ENCODE measurements around the gene SNX13. TPM values are rescaled to one million over a fixed set of nuclear protein-coding genes. Genes with fewer than 3 reads are reported as not detected.

SNX13 gene
- total and polyA plus RNA-seq, 2 of the 4 experiments (the other 2 are of a cell fraction), result 9.0 to 24.9 TPM

DNA sequence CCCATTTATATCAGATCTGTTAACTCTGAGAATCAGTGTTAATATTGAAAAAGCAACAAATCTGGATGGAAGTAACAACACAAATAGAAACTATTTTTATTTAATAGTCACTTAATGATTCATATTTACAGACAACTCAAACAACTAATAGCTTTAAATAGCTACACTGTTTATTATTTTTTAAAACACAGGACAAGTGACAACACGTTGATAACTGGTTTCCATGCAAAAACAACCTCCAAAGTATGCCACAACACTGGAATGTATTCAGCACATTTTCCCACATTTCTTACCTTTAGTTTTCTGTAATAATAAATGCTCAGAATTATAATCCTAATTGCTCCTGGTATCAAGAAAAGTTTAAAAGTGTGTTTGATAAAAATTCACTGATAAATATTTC, 4.0 kb downstream of the SNX13 start:
- Histone ChIP-seq H3K4me2 (ENCODE audit: low read depth, low read length) (no peak overlapping the region), H2BK20ac (ENCODE audit: low read depth, low read length) (no peak overlapping the region), H2BK15ac (ENCODE audit: low read depth, low read length) (no peak overlapping the region), H3K27ac (ENCODE audit: insufficient read depth, low read length) (no peak overlapping the region), H3K23ac (ENCODE audit: low read depth, low read length) (no peak overlapping the region), H3K9ac (ENCODE audit: low read depth, low read length) (no peak overlapping the region), H2AFZ (replicated peaks; ENCODE audit: low read length, poor library complexity) (no peak overlapping the region), H4K5ac (ENCODE audit: low read depth, low read length) (no peak overlapping the region), H3K27me3 (ENCODE audit: control insufficient read depth, insufficient read depth, low read length) (no peaks in the 10 kb centered on the region), H3K4me1 (ENCODE audit: control insufficient read depth, insufficient read depth, low read length) (no peaks in the 10 kb centered on the region), H2BK5ac (ENCODE audit: low read depth, low read length, poor library complexity, severe bottlenecking) (no peak overlapping the region), H3K56ac (ENCODE audit: extremely low read depth, insufficient read depth, low read length) (no peak overlapping the region), H2AK5ac (ENCODE audit: low read depth, low read length) (no peak overlapping the region), H3K14ac (replicated peaks; ENCODE audit: low read depth, low read length) (no peak overlapping the region), H3K18ac (ENCODE audit: low read depth, low read length) (no peak overlapping the region), H4K91ac (ENCODE audit: insufficient read depth, low read depth, low read length) (no peak overlapping the region), H4K8ac (ENCODE audit: low read depth in 2 of 2, low read length in 2 of 2) (no peak overlapping the region), H3K9me3 (ENCODE audit: control insufficient read depth, insufficient read depth, low read length) (no peaks in the 10 kb centered on the region), H3K79me1 (ENCODE audit: low read depth in 1 of 2, low read length in 2 of 2) (peaks cover 22 to 59% of the 10 kb centered on the region in 2 experiments), H3K4me3 (ENCODE audit: insufficient read depth, low read depth, low read length) (no peak overlapping the region), H3K4ac (ENCODE audit: low read depth, low read length) (no peak overlapping the region), H2AK9ac (replicated peaks; ENCODE audit: low read depth, low read length, poor library complexity) (no peak overlapping the region), H3K9me1 (ENCODE audit: insufficient read depth, low read length) (no peaks in the 10 kb centered on the region), H2BK120ac (ENCODE audit: low read depth, low read length) (no peak overlapping the region), H4K20me1 (ENCODE audit: insufficient read depth, low read length) (peaks cover 11% of the 10 kb centered on the region), H3K36me3 (ENCODE audit: control insufficient read depth, insufficient read depth, low read length) (no peaks in the 10 kb centered on the region)
- intact Hi-C loops (cut with micrococcal nuclease) (no loop called here), in situ Hi-C loops (cut with MboI; ENCODE audit: low sequenced_read_pairs) (no loop called here), dilution Hi-C loops (cut with HindIII; ENCODE audit: low sequenced_read_pairs, unreplicated experiment) (no loop called here)
- no peak for DNase-seq
- WGBS, 2 experiments (ENCODE audit: extremely low coverage in 2 of 2, insufficient read length in 1 of 2), result no CpG with 5 or more reads among the region's 1 CpG
- no peak for ATAC-seq (ENCODE audit: low read depth)
- ChIA-PET POLR2A (ENCODE audit: unreplicated experiment) (no interaction called here), CTCF (interaction anchor here (0.7 kb wide), 1 partner anchor 388 kb away, joined by 3 read pairs; no protein-coding TSS in a partner anchor)
- TF ChIP-seq, protein P1, sequence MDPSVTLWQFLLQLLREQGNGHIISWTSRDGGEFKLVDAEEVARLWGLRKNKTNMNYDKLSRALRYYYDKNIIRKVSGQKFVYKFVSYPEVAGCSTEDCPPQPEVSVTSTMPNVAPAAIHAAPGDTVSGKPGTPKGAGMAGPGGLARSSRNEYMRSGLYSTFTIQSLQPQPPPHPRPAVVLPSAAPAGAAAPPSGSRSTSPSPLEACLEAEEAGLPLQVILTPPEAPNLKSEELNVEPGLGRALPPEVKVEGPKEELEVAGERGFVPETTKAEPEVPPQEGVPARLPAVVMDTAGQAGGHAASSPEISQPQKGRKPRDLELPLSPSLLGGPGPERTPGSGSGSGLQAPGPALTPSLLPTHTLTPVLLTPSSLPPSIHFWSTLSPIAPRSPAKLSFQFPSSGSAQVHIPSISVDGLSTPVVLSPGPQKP (IDR thresholded peaks at IDR 0.05; ENCODE audit: borderline replicate concordance, low read depth, low read length), result no peak
- TF ChIP-seq RAD21 (IDR thresholded peaks at IDR 0.05; ENCODE audit: low read length), result no peak
- no peak for TF ChIP-seq MXI1 (IDR thresholded peaks at IDR 0.05; ENCODE audit: borderline replicate concordance, low read depth, low read length)
- TF ChIP-seq, protein P2, sequence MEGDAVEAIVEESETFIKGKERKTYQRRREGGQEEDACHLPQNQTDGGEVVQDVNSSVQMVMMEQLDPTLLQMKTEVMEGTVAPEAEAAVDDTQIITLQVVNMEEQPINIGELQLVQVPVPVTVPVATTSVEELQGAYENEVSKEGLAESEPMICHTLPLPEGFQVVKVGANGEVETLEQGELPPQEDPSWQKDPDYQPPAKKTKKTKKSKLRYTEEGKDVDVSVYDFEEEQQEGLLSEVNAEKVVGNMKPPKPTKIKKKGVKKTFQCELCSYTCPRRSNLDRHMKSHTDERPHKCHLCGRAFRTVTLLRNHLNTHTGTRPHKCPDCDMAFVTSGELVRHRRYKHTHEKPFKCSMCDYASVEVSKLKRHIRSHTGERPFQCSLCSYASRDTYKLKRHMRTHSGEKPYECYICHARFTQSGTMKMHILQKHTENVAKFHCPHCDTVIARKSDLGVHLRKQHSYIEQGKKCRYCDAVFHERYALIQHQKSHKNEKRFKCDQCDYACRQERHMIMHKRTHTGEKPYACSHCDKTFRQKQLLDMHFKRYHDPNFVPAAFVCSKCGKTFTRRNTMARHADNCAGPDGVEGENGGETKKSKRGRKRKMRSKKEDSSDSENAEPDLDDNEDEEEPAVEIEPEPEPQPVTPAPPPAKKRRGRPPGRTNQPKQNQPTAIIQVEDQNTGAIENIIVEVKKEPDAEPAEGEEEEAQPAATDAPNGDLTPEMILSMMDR (conservative IDR thresholded peaks at IDR 0.05; ENCODE audit: low read depth, low read length), result no peak
- no peak for TF ChIP-seq CHD1 (IDR thresholded peaks at IDR 0.05; ENCODE audit: low read depth, low read length)
- TF ChIP-seq BHLHE40 (IDR thresholded peaks at IDR 0.05; ENCODE audit: low read depth, low read length), result no peak
- no peak for TF ChIP-seq POLR2A (IDR thresholded peaks at IDR 0.05; ENCODE audit: low read depth, low read length)
- TF ChIP-seq RCOR1 (IDR thresholded peaks at IDR 0.05; ENCODE audit: insufficient replicate concordance, low read length), result no peak
- no peak for TF ChIP-seq CEBPB (IDR thresholded peaks at IDR 0.05; ENCODE audit: low read depth, low read length)
- TF ChIP-seq, protein P3, sequence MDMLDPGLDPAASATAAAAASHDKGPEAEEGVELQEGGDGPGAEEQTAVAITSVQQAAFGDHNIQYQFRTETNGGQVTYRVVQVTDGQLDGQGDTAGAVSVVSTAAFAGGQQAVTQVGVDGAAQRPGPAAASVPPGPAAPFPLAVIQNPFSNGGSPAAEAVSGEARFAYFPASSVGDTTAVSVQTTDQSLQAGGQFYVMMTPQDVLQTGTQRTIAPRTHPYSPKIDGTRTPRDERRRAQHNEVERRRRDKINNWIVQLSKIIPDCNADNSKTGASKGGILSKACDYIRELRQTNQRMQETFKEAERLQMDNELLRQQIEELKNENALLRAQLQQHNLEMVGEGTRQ (IDR thresholded peaks at IDR 0.05; ENCODE audit: low read depth, low read length), result no peak
- BruUV-seq (replicated peaks), result no TSS peak
